Activated CD4-positive, alpha-beta T cell treated with anti-CD3 and anti-CD28 coated beads, Interleukin-2, amount 10 ng/mL, durations not matched to agents 24 days and 14 days (primary cell): ENCODE results near the gene FHAD1. TPM values are rescaled to one million over a fixed set of nuclear protein-coding genes. Genes with fewer than 3 reads are reported as not detected.
A peak's percentile ranks its signal among the peaks of the same experiment; 100 is the strongest.

ENCODE experiments used
- DNase-seq: peaks from one replicate; pipeline ENCODE4 v3.0.0; 2022
- H3K27ac Mint-ChIP-seq: one replicate; pipeline ENCODE4 v1.8.0; 2022; ENCODE audit warnings: mild to moderate bottlenecking, mixed read lengths
- H3K27me3 Mint-ChIP-seq: one replicate; pipeline ENCODE4 v1.8.0; 2022; ENCODE audit warnings: mixed read lengths
- H3K36me3 Mint-ChIP-seq: one replicate; pipeline ENCODE4 v1.8.0; 2022; ENCODE audit warnings: low read depth, mild to moderate bottlenecking, mixed read lengths
- H3K4me1 Mint-ChIP-seq: one replicate; pipeline ENCODE4 v1.8.0; 2021; ENCODE audit warnings: mixed read lengths
- H3K4me3 Mint-ChIP-seq: one replicate; pipeline ENCODE4 v1.8.0; 2022; ENCODE audit warnings: mild to moderate bottlenecking, moderate library complexity, mixed read lengths
- H3K9me3 Mint-ChIP-seq: one replicate; pipeline ENCODE4 v1.8.0; 2021; ENCODE audit warnings: mixed read lengths
- intact Hi-C: fragments of 100-400 bp; cut with micrococcal nuclease; formaldehyde crosslinking; loops from one replicate; pipeline ENCODE4 v1.15.1; 2023
- total RNA-seq: library from RNA; stranded (reverse); gene quantifications from 2 replicates; pipeline ENCODE4 v1.2.3, GENCODE V29; 2022

FHAD1 gene
- total RNA-seq, 1 donor from 2014 or later: not detected

GRCh38 chr1:15332525-15332924 is 85.5 kb downstream of the FHAD1 start:
- Mint-ChIP-seq H3K27me3 (peaks cover 49% of the 10 kb centered on the region), H3K4me3 (no peak overlapping the region), H3K4me1 (peaks cover 4% of the 10 kb centered on the region), H3K27ac (no peak overlapping the region), H3K9me3 (no peaks in the 10 kb centered on the region), H3K36me3 (no peaks in the 10 kb centered on the region)
- intact Hi-C loops: no loop called here
- no peak for DNase-seq

GRCh38 chr1:15332952-15333715 is 86.1 kb downstream of the FHAD1 start:
- intact Hi-C loops: no loop called here
- Mint-ChIP-seq H3K27ac (no peak overlapping the region), H3K4me3 (no peak overlapping the region), H3K9me3 (no peaks in the 10 kb centered on the region), H3K4me1 (peaks cover 7% of the 10 kb centered on the region), H3K27me3 (peaks cover 51% of the 10 kb centered on the region), H3K36me3 (no peaks in the 10 kb centered on the region)
- DNase-seq: no peak

- peaks cover 45% of the 10 kb centered on the region for H3K27me3 Mint-ChIP-seq
- no peaks in the 10 kb centered on the region for H3K9me3 Mint-ChIP-seq
- H3K27ac Mint-ChIP-seq: no peak overlapping the region
- intact Hi-C loops: no loop called here
- no peak for DNase-seq
- H3K4me1 Mint-ChIP-seq: peaks cover 10% of the 10 kb centered on the region
- no peak overlapping the region for H3K4me3 Mint-ChIP-seq
- H3K36me3 Mint-ChIP-seq: no peaks in the 10 kb centered on the region
These were observed 88.0 kb downstream of the FHAD1 start for GRCh38 chr1:15334995-15335394.

GRCh38 chr1:15336866-15337265 is 89.8 kb downstream of the FHAD1 start:
- Mint-ChIP-seq H3K9me3 (no peaks in the 10 kb centered on the region), H3K36me3 (no peaks in the 10 kb centered on the region), H3K27ac (no peak overlapping the region), H3K4me1 (peaks cover 21% of the 10 kb centered on the region), H3K27me3 (peaks cover 35% of the 10 kb centered on the region), H3K4me3 (no peak overlapping the region)
- no peak for DNase-seq
- intact Hi-C loops: no loop called here

- Mint-ChIP-seq H3K4me1 (peaks cover 26% of the 10 kb centered on the region), H3K4me3 (no peak overlapping the region), H3K9me3 (no peaks in the 10 kb centered on the region), H3K36me3 (no peaks in the 10 kb centered on the region), H3K27ac (no peak overlapping the region), H3K27me3 (peaks cover 31% of the 10 kb centered on the region)
- intact Hi-C loops: no loop called here
- DNase-seq: no peak
These were observed 90.8 kb downstream of the FHAD1 start for GRCh38 chr1:15337656-15338402.

- intact Hi-C loops: no loop called here
- Mint-ChIP-seq H3K27ac (no peak overlapping the region), H3K4me1 (peaks cover 42% of the 10 kb centered on the region), H3K4me3 (no peak overlapping the region), H3K36me3 (no peaks in the 10 kb centered on the region), H3K27me3 (peaks cover 34% of the 10 kb centered on the region), H3K9me3 (no peaks in the 10 kb centered on the region)
- no peak for DNase-seq
These were observed 92.5 kb downstream of the FHAD1 start for GRCh38 chr1:15339570-15339969.

GRCh38 chr1:15341228-15341627 is 94.2 kb downstream of the FHAD1 start:
- H3K27me3 Mint-ChIP-seq: peaks cover 24% of the 10 kb centered on the region
- no peaks in the 10 kb centered on the region for H3K9me3 Mint-ChIP-seq
- peaks cover 57% of the 10 kb centered on the region for H3K4me1 Mint-ChIP-seq
- H3K27ac Mint-ChIP-seq: no peak overlapping the region
- H3K4me3 Mint-ChIP-seq: no peak overlapping the region
- intact Hi-C loops: no loop called here
- DNase-seq: no peak
- no peaks in the 10 kb centered on the region for H3K36me3 Mint-ChIP-seq

- Mint-ChIP-seq H3K27ac (peak overlapping the region; percentile 35), H3K4me1 (peaks cover 63% of the 10 kb centered on the region), H3K27me3 (peaks cover 18% of the 10 kb centered on the region), H3K9me3 (no peaks in the 10 kb centered on the region), H3K4me3 (peak overlapping the region; percentile 13), H3K36me3 (no peaks in the 10 kb centered on the region)
- intact Hi-C loops: no loop called here
- peak; percentile 69 for DNase-seq
These were observed 94.8 kb downstream of the FHAD1 start for GRCh38 chr1:15341634-15342407.

GRCh38 chr1:15342408-15342967 is 95.5 kb downstream of the FHAD1 start:
- Mint-ChIP-seq H3K4me1 (peaks cover 70% of the 10 kb centered on the region), H3K27me3 (peaks cover 16% of the 10 kb centered on the region), H3K9me3 (no peaks in the 10 kb centered on the region), H3K4me3 (peak overlapping the region; percentile 13), H3K27ac (no peak overlapping the region), H3K36me3 (no peaks in the 10 kb centered on the region)
- intact Hi-C loops: no loop called here
- DNase-seq: no peak

GRCh38 chr1:15343099-15343498 is 96.1 kb downstream of the FHAD1 start:
- Mint-ChIP-seq H3K4me1 (peaks cover 74% of the 10 kb centered on the region), H3K27me3 (peaks cover 13% of the 10 kb centered on the region)

GRCh38 chr1:15343729-15344128 is 96.7 kb downstream of the FHAD1 start:
- peaks cover 73% of the 10 kb centered on the region for H3K4me1 Mint-ChIP-seq
- no peaks in the 10 kb centered on the region for H3K36me3 Mint-ChIP-seq
- no peaks in the 10 kb centered on the region for H3K9me3 Mint-ChIP-seq
- H3K27ac Mint-ChIP-seq: peak overlapping the region; percentile 31
- peaks cover 8% of the 10 kb centered on the region for H3K27me3 Mint-ChIP-seq
- DNase-seq: no peak
- H3K4me3 Mint-ChIP-seq: peak overlapping the region; percentile 20
- intact Hi-C loops: no loop called here

More at GRCh38 chr1:15343099-15343498, 96.1 kb downstream of the FHAD1 start:
- intact Hi-C loops: no loop called here
- no peaks in the 10 kb centered on the region for H3K9me3 Mint-ChIP-seq
- peak overlapping the region; percentile 20 for H3K4me3 Mint-ChIP-seq
- no peak for DNase-seq
- H3K36me3 Mint-ChIP-seq: no peaks in the 10 kb centered on the region
- peak overlapping the region; percentile 0 for H3K27ac Mint-ChIP-seq

- H3K4me1 Mint-ChIP-seq: peaks cover 73% of the 10 kb centered on the region
- peaks cover 8% of the 10 kb centered on the region for H3K27me3 Mint-ChIP-seq
- intact Hi-C loops: no loop called here
- H3K27ac Mint-ChIP-seq: no peak overlapping the region
- H3K4me3 Mint-ChIP-seq: peak overlapping the region; percentile 20
- H3K9me3 Mint-ChIP-seq: no peaks in the 10 kb centered on the region
- no peaks in the 10 kb centered on the region for H3K36me3 Mint-ChIP-seq
- no peak for DNase-seq
These were observed 97.4 kb downstream of the FHAD1 start for GRCh38 chr1:15344380-15344779.

- Mint-ChIP-seq H3K27me3 (peaks cover 8% of the 10 kb centered on the region), H3K4me1 (peaks cover 72% of the 10 kb centered on the region), H3K27ac (peak overlapping the region; percentile 23)
These were observed 98.0 kb downstream of the FHAD1 start for GRCh38 chr1:15344800-15345704.

More at GRCh38 chr1:15344800-15345704, 98.0 kb downstream of the FHAD1 start:
- intact Hi-C loops: no loop called here
- Mint-ChIP-seq H3K4me3 (peak overlapping the region; percentile 60), H3K9me3 (no peaks in the 10 kb centered on the region), H3K36me3 (no peaks in the 10 kb centered on the region)
- no peak for DNase-seq
